Loucy (cell line): ENCODE data around the gene SUPT5H.

ENCODE experiments used
- H2AFZ ChIP-seq: fragments of 200-600 bp; sonication (generic); 2 replicates; pipeline ENCODE4 v1.6.0; 2016; ENCODE audit warnings: antibody characterized with exemption, mild to moderate bottlenecking, low read length, moderate library complexity
- H3F3A ChIP-seq: fragments of 200-600 bp; 2 replicates; pipeline ENCODE4 v1.6.0; 2016; ENCODE audit warnings: antibody characterized with exemption, low read depth, mild to moderate bottlenecking
- H3K27me3 ChIP-seq: fragments of 200-600 bp; sonication (generic); 2 replicates; pipeline ENCODE4 v1.6.1; 2014; ENCODE audit warnings: low read length, mild to moderate bottlenecking; ENCODE audit not compliant: insufficient read depth, poor library complexity, severe bottlenecking
- H3K36me3 ChIP-seq: fragments of 200-600 bp; sonication (generic); 2 replicates; pipeline ENCODE4 v1.6.1; 2016; ENCODE audit warnings: low read length; ENCODE audit not compliant: insufficient read depth
- H3K4me1 ChIP-seq: fragments of 200-600 bp; sonication (generic); 2 replicates; pipeline ENCODE4 v1.5.1; 2014; ENCODE audit warnings: low read length, mild to moderate bottlenecking; ENCODE audit not compliant: insufficient read depth, poor library complexity, severe bottlenecking
- H3K4me2 ChIP-seq: fragments of 200-600 bp; sonication (generic); 2 replicates; pipeline ENCODE4 v1.6.0; 2014; ENCODE audit warnings: antibody characterized with exemption, low read length, low read depth, mild to moderate bottlenecking; ENCODE audit not compliant: poor library complexity, severe bottlenecking
- H3K4me3 ChIP-seq: fragments of 200-600 bp; sonication (generic); 2 replicates; pipeline ENCODE4 v1.5.1; 2014; ENCODE audit warnings: low read length, mild to moderate bottlenecking, mixed read lengths; ENCODE audit not compliant: poor library complexity, severe bottlenecking
- H3K79me2 ChIP-seq: fragments of 200-600 bp; sonication (generic); 2 replicates; pipeline ENCODE4 v1.6.1; 2014; ENCODE audit warnings: low read length; ENCODE audit not compliant: insufficient read depth
- H3K9ac ChIP-seq: fragments of 200-600 bp; sonication (generic); 2 replicates; pipeline ENCODE4 v1.6.0; 2014; ENCODE audit warnings: mild to moderate bottlenecking, low read depth, low read length, moderate library complexity; ENCODE audit not compliant: poor library complexity, severe bottlenecking
- H3K9me2 ChIP-seq: fragments of 200-600 bp; sonication (generic); replicated peaks from 2 replicates; pipeline ENCODE4 v1.6.1; 2016; ENCODE audit warnings: low read depth, low read length, mixed read lengths
- H3K9me3 ChIP-seq: fragments of 200-600 bp; sonication (generic); 2 replicates; pipeline ENCODE4 v1.6.1; 2014; ENCODE audit warnings: mild to moderate bottlenecking, antibody characterized with exemption, low read length, low read depth; ENCODE audit not compliant: insufficient read depth
- H4K20me1 ChIP-seq: fragments of 200-600 bp; sonication (generic); 2 replicates; pipeline ENCODE4 v1.6.0; 2014; ENCODE audit warnings: antibody characterized with exemption, low read length, mild to moderate bottlenecking; ENCODE audit not compliant: insufficient read depth, poor library complexity, severe bottlenecking
- CTCF ChIP-seq: fragments of 200-600 bp; sonication (generic); conservative IDR thresholded peaks from 2 replicates; pipeline ENCODE4 v1.5.1; 2014; ENCODE audit warnings: mild to moderate bottlenecking, antibody characterized with exemption, low read length
- EZH2phosphoT487 ChIP-seq: fragments of 200-600 bp; IDR thresholded peaks from 2 replicates; pipeline ENCODE4 v1.6.1; 2018; ENCODE audit warnings: antibody characterized with exemption, mild to moderate bottlenecking, moderate library complexity, borderline replicate concordance

Gene SUPT5H

GRCh38 chr19:39483141-39483540 is 37.8 kb downstream of the SUPT5H start:
- Histone ChIP-seq H3K9ac (no peak overlapping the region), H3K9me2 (no peaks in the 10 kb centered on the region)
- TF ChIP-seq EZH2phosphoT487, result no peak
- TF ChIP-seq CTCF, result no peak

GRCh38 chr19:39489756-39490155 is 44.4 kb downstream of the SUPT5H start:
- Histone ChIP-seq H3K27me3 (no peaks in the 10 kb centered on the region), H3K4me2 (no peak overlapping the region), H3K9me3 (no peaks in the 10 kb centered on the region), H3K9ac (no peak overlapping the region), H3F3A (no peaks in the 10 kb centered on the region), H3K4me1 (no peaks in the 10 kb centered on the region), H3K4me3 (no peak overlapping the region), H3K36me3 (peaks cover 48% of the 10 kb centered on the region; the same call in 1 of the 2 replicates), H3K9me2 (no peaks in the 10 kb centered on the region), H4K20me1 (no peaks in the 10 kb centered on the region), H3K79me2 (no peaks in the 10 kb centered on the region; the same call in 1 of the 2 replicates), H2AFZ (no peak overlapping the region)
- no peak for TF ChIP-seq CTCF

More at GRCh38 chr19:39483141-39483540, 37.8 kb downstream of the SUPT5H start:
- peaks cover 20% of the 10 kb centered on the region; the same call in 1 of the 2 replicates for H3K36me3 ChIP-seq
- H3K4me3 ChIP-seq, result no peak overlapping the region
- H3K4me2 ChIP-seq, result peak overlapping the region; percentile 35
- H3K27me3 ChIP-seq, result no peaks in the 10 kb centered on the region
- no peak overlapping the region for H2AFZ ChIP-seq
- H4K20me1 ChIP-seq, result peaks cover 11% of the 10 kb centered on the region
- peaks cover 21% of the 10 kb centered on the region for H3K79me2 ChIP-seq
- H3K9me3 ChIP-seq, result no peaks in the 10 kb centered on the region
- H3F3A ChIP-seq, result no peaks in the 10 kb centered on the region
- H3K4me1 ChIP-seq, result no peaks in the 10 kb centered on the region

GRCh38 chr19:39492225-39492624 is 46.8 kb downstream of the SUPT5H start:
- Histone ChIP-seq H3K27me3 (no peaks in the 10 kb centered on the region), H3K36me3 (peaks cover 34% of the 10 kb centered on the region; the same call in 1 of the 2 replicates), H3K9me2 (no peaks in the 10 kb centered on the region), H3K9ac (no peak overlapping the region), H3K4me2 (no peak overlapping the region), H3F3A (no peaks in the 10 kb centered on the region), H3K9me3 (no peaks in the 10 kb centered on the region), H3K4me3 (no peak overlapping the region), H3K79me2 (no peaks in the 10 kb centered on the region), H2AFZ (no peak overlapping the region), H4K20me1 (no peaks in the 10 kb centered on the region), H3K4me1 (peaks cover 1% of the 10 kb centered on the region)
- TF ChIP-seq CTCF (no peak), EZH2phosphoT487 (no peak)
